H1 (cell line): ENCODE results near the gene GANAB. TPM values are rescaled to one million over a fixed set of nuclear protein-coding genes. Genes with fewer than 3 reads are reported as not detected.

Experiments
- polyA plus RNA-seq, 7 experiments: library from polyadenylated mRNA; depleted of rRNA in 3 of 7; stranded (reverse) in 5 of 7; unstranded in 2 of 7; fragments of >200 nt in 5 of 7; fragments of 200-250 nt in 2 of 7; gene quantifications; 1 replicate in 5 of 7; 2 replicates in 1 of 7; 4 replicates in 1 of 7; pipeline versions ENCODE4 v1.2.1 to v1.2.3, GENCODE V29; 2011 to 2013; ENCODE audit warnings: missing spikeins in 2 of 7, mixed read lengths in 2 of 7
- total RNA-seq: library from RNA; stranded (reverse); fragmentation: NEBNext Ultra II Directional; extraction: Animal tissue kit (Norgen Biotek cat#: 25700); gene quantifications from 2 replicates; pipeline ENCODE4 v1.2.1, GENCODE V29; 2021
- TF ChIP-seq, protein P1 (sequence below): IDR thresholded peaks from 2 replicates; pipeline ENCODE4 v1.6.1; 2012; ENCODE audit warnings: low read length, inconsistent platforms

Gene GANAB
- total and polyA plus RNA-seq, 2 of the 8 experiments (the other 6 are each of a cell fraction or from before 2014, with no cell fraction given) = 289 to 330 TPM

DNA sequence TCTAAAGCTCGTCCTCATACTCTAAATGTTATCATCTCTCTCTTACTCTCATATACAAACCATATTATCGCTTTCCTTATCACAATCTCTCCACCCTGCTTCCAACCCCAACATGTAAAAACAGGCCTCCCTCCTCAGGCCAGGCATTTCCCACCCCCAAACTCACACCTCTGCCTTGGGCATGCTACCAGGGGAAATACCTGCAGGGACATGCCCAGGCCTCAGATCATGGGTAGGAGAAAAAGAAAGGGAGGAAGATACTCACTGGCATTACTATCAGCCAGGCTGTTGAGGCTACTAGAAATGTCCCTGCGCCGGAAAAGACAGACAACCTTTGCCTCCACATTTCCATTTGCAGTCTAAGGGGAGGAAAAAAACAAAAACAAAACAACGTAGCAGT lies 46.5 kb downstream of the GANAB start (continued):
- TF ChIP-seq, protein P1, sequence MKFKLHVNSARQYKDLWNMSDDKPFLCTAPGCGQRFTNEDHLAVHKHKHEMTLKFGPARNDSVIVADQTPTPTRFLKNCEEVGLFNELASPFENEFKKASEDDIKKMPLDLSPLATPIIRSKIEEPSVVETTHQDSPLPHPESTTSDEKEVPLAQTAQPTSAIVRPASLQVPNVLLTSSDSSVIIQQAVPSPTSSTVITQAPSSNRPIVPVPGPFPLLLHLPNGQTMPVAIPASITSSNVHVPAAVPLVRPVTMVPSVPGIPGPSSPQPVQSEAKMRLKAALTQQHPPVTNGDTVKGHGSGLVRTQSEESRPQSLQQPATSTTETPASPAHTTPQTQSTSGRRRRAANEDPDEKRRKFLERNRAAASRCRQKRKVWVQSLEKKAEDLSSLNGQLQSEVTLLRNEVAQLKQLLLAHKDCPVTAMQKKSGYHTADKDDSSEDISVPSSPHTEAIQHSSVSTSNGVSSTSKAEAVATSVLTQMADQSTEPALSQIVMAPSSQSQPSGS = no peak
- TF ChIP-seq, all 59 proteins: peak for 0
